A549 (cell line): ENCODE results near the gene LPIN3.

Experiments
- BHLHE40 ChIP-seq: IDR thresholded peaks from 2 replicates; pipeline ENCODE4 v1.6.1; 2012; ENCODE audit warnings: low read depth, low read length, inconsistent platforms
- CEBPB ChIP-seq, 2 experiments: fragments of >200 bp in 1 of 2; sonication (Bioruptor Twin) in 1 of 2; formaldehyde crosslinking in 1 of 2; IDR thresholded peaks; 2 replicates each; pipeline ENCODE4 v1.6.1; 2012 to 2016
- EP300 ChIP-seq, 2 experiments: fragments of >200 bp; sonication (Bioruptor Twin); formaldehyde crosslinking; IDR thresholded peaks; 2 replicates in 1 of 2; 3 replicates in 1 of 2; pipeline ENCODE4 v1.6.1; 2016 to 2017
- HDAC2 ChIP-seq: fragments of 200-600 bp; sonication (generic); IDR thresholded peaks from 2 replicates; pipeline ENCODE4 v1.6.1; 2016
- JUN ChIP-seq, 2 experiments: fragments of >200 bp; sonication (Bioruptor Twin); formaldehyde crosslinking; IDR thresholded peaks; 2 replicates in 1 of 2; 3 replicates in 1 of 2; pipeline ENCODE4 v1.6.1; 2016 to 2017
- MAFK ChIP-seq: fragments of 450-650 bp; IDR thresholded peaks from 2 replicates; pipeline ENCODE4 v1.6.1; 2014; ENCODE audit not compliant: partially characterized antibody
- NR3C1 ChIP-seq: fragments of >200 bp; sonication (Bioruptor Twin); formaldehyde crosslinking; IDR thresholded peaks from 3 replicates; pipeline ENCODE4 v1.6.1; 2017
- PHF8 ChIP-seq: fragments of 200-600 bp; sonication (generic); IDR thresholded peaks from 2 replicates; pipeline ENCODE4 v1.6.1; 2016; ENCODE audit warnings: low read depth, mild to moderate bottlenecking, antibody characterized with exemption, moderate library complexity, borderline replicate concordance
- POLR2A ChIP-seq: IDR thresholded peaks from 2 replicates; pipeline ENCODE4 v1.6.1; 2012; ENCODE audit warnings: mild to moderate bottlenecking, low read length
- RNF2 ChIP-seq: fragments of 200-600 bp; sonication (generic); IDR thresholded peaks from 2 replicates; pipeline ENCODE4 v1.6.1; 2016; ENCODE audit warnings: low read depth, mild to moderate bottlenecking, antibody characterized with exemption, moderate library complexity, borderline replicate concordance
- ZNF302 ChIP-seq: fragments of 250-450 bp; sonication (Bioruptor Pico); IDR thresholded peaks from 2 replicates; pipeline ENCODE4 v1.9.0; 2021; ENCODE audit warnings: inconsistent platforms, mild to moderate bottlenecking, moderate library complexity
- TF ChIP-seq, protein P1 (sequence below): fragments of >200 bp; sonication (Bioruptor Twin); formaldehyde crosslinking; IDR thresholded peaks from 3 replicates; pipeline ENCODE4 v1.5.1; 2016

DNA sequence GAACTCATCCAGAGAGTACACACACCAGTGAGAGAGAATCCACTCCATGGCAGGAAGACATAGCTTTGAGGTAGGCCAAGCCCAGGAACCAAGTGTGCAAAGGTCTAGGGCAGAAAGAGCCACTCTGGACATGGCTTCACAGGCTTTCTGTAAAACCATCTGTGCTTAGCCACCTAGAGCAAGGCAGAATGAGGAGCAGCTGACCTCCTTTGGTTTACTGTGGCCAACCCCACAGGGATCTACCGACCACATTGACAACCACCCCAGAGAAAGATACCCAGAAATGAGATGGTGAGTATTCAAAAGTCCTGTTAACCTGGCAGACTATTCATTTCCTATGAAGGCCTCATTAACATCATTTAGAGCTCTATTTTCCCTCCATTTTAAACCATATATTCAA is 33.6 kb upstream of the LPIN3 start:
- TF ChIP-seq, protein P1, sequence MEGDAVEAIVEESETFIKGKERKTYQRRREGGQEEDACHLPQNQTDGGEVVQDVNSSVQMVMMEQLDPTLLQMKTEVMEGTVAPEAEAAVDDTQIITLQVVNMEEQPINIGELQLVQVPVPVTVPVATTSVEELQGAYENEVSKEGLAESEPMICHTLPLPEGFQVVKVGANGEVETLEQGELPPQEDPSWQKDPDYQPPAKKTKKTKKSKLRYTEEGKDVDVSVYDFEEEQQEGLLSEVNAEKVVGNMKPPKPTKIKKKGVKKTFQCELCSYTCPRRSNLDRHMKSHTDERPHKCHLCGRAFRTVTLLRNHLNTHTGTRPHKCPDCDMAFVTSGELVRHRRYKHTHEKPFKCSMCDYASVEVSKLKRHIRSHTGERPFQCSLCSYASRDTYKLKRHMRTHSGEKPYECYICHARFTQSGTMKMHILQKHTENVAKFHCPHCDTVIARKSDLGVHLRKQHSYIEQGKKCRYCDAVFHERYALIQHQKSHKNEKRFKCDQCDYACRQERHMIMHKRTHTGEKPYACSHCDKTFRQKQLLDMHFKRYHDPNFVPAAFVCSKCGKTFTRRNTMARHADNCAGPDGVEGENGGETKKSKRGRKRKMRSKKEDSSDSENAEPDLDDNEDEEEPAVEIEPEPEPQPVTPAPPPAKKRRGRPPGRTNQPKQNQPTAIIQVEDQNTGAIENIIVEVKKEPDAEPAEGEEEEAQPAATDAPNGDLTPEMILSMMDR: no peak
- TF ChIP-seq JUN (IDR thresholded peaks at IDR 0.05) (no peak), MAFK (no peak), POLR2A (no peak), ZNF302 (CRISPR knock-in tag) (no peak), EP300 (IDR thresholded peaks at IDR 0.05) (no peak), HDAC2 (no peak), BHLHE40 (no peak), NR3C1 (no peak), CEBPB (IDR thresholded peaks at IDR 0.05) (no peak), PHF8 (no peak), RNF2 (no peak)
